ENCODE results near the gene TMEM247. TPM values are rescaled to one million over a fixed set of nuclear protein-coding genes. Genes with fewer than 3 reads are reported as not detected.

Gene TMEM247
- polyA plus RNA-seq, 1 of the 3 experiments (the other 2 are of a cell fraction): not detected

DNA sequence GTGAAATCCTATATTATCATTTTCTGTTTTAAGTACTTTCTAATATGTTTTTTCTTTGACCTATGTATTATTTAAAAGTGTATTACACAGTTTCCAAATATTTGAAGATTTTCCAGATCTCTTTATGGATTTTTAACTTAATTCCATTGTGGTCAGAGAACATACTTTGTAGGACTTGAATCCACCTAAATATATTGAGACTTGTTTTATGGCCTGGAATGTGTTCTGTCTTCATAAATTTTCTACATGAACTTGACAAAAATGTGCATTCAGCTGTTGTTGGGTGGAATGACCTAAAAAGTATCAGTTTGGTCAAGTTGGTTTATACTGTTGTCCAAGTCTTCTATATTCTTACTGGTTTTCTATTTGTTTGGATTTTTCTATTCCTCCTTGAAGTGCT lies 33.8 kb upstream of the TMEM247 start:
- CTCF ChIA-PET: interaction anchor here (0.8 to 1.1 kb wide), 3 partner anchors 12 to 434 kb away, joined by 3 read pairs; no protein-coding TSS in a partner anchor
- no peak for DNase-seq
- Histone ChIP-seq H3K4me2 (no peak overlapping the region), H3K9me3 (peaks cover 16% of the 10 kb centered on the region; the same call in 1 of the 2 replicates), H3K27ac (ENCODE audit: low read depth in 2 of 2, low read length in 1 of 2) (no peak overlapping the region), H3K9ac (no peak overlapping the region), H3K27me3 (ENCODE audit: insufficient read depth) (no peaks in the 10 kb centered on the region), H4K20me1 (ENCODE audit: insufficient read depth) (no peaks in the 10 kb centered on the region), H3K4me3 (ENCODE audit: low read depth in 2 of 2, low read length in 1 of 2) (no peak overlapping the region), H3K4me1 (ENCODE audit: control insufficient read depth in 1 of 2, insufficient read depth in 2 of 2, low read depth in 1 of 2, low read length in 1 of 2) (no peaks in the 10 kb centered on the region), H3F3A (replicated peaks; ENCODE audit: insufficient read depth) (no peaks in the 10 kb centered on the region), H3K79me2 (ENCODE audit: insufficient read depth) (no peaks in the 10 kb centered on the region), H3K9me2 (no peaks in the 10 kb centered on the region), H3K36me3 (replicated peaks in 1 of 2; ENCODE audit: control insufficient read depth in 1 of 2, insufficient read depth in 2 of 2, low read length in 1 of 2) (no peaks in the 10 kb centered on the region), H2AFZ (ENCODE audit: low read depth) (no peak overlapping the region)
- TF ChIP-seq JUND (IDR thresholded peaks at IDR 0.05): no peak
- TF ChIP-seq EZH2phosphoT487 (IDR thresholded peaks at IDR 0.05; ENCODE audit: borderline replicate concordance, low read depth): no peak
- TF ChIP-seq RFX5 (IDR thresholded peaks at IDR 0.05; ENCODE audit: low read length): no peak
- TF ChIP-seq POLR2AphosphoS5 (IDR thresholded peaks at IDR 0.05; ENCODE audit: low read depth, low read length): no peak
- TF ChIP-seq RAD21 (IDR thresholded peaks at IDR 0.05; ENCODE audit: low read length): no peak
- no peak for TF ChIP-seq TEAD4 (IDR thresholded peaks at IDR 0.05; ENCODE audit: borderline replicate concordance, insufficient read depth)
- TF ChIP-seq, protein P1, sequence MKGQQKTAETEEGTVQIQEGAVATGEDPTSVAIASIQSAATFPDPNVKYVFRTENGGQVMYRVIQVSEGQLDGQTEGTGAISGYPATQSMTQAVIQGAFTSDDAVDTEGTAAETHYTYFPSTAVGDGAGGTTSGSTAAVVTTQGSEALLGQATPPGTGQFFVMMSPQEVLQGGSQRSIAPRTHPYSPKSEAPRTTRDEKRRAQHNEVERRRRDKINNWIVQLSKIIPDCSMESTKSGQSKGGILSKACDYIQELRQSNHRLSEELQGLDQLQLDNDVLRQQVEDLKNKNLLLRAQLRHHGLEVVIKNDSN (IDR thresholded peaks at IDR 0.05; ENCODE audit: borderline replicate concordance, low read depth): no peak
- TF ChIP-seq, protein P2, sequence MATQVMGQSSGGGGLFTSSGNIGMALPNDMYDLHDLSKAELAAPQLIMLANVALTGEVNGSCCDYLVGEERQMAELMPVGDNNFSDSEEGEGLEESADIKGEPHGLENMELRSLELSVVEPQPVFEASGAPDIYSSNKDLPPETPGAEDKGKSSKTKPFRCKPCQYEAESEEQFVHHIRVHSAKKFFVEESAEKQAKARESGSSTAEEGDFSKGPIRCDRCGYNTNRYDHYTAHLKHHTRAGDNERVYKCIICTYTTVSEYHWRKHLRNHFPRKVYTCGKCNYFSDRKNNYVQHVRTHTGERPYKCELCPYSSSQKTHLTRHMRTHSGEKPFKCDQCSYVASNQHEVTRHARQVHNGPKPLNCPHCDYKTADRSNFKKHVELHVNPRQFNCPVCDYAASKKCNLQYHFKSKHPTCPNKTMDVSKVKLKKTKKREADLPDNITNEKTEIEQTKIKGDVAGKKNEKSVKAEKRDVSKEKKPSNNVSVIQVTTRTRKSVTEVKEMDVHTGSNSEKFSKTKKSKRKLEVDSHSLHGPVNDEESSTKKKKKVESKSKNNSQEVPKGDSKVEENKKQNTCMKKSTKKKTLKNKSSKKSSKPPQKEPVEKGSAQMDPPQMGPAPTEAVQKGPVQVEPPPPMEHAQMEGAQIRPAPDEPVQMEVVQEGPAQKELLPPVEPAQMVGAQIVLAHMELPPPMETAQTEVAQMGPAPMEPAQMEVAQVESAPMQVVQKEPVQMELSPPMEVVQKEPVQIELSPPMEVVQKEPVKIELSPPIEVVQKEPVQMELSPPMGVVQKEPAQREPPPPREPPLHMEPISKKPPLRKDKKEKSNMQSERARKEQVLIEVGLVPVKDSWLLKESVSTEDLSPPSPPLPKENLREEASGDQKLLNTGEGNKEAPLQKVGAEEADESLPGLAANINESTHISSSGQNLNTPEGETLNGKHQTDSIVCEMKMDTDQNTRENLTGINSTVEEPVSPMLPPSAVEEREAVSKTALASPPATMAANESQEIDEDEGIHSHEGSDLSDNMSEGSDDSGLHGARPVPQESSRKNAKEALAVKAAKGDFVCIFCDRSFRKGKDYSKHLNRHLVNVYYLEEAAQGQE (IDR thresholded peaks at IDR 0.05; ENCODE audit: low read depth, low read length): no peak
- TF ChIP-seq ELF1 (IDR thresholded peaks at IDR 0.05): no peak
- POLR2A ChIA-PET: no interaction called here

DNA sequence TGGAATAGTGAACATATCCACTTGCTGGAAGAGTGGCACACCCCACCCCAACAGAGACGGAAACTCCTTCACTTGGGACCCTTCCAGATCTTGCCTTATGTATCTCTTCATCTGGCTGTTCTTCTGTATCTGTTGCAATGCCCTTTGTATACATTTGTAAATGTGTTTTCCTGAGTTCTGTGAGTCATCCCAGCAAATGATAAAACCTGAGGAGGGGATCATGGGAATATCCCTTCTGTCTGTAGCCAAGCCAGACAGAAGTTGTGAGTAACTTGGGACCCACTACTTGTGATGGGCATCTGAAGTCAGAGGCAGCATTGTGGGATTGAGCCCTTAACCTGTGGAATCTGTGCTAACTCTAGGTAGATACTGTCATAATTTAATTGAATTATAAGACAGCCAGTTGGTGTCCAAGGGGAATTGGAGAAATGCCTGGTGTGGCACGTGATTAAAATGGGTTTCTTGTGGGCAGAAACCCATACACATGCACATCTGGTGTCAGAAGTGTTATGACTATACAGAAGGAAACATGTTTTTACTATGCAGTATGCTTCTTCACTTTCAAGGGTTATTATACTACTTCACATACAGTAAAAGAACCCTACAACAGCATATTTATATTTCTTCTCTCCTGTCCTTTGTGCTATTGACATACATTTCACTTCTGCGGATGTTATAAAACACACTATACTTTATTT lies 32.3 kb upstream of the TMEM247 start:
- no peaks in the 10 kb centered on the region for H3K4me1 ChIP-seq (ENCODE audit: control insufficient read depth in 1 of 2, insufficient read depth in 2 of 2, low read depth in 1 of 2, low read length in 1 of 2)
- H3K4me2 ChIP-seq: no peak overlapping the region
- no peaks in the 10 kb centered on the region for H3K9me2 ChIP-seq
- CTCF ChIA-PET: no interaction called here
- H3K9ac ChIP-seq: no peak overlapping the region
- H3K27me3 ChIP-seq (ENCODE audit: insufficient read depth): no peaks in the 10 kb centered on the region
- H4K20me1 ChIP-seq (ENCODE audit: insufficient read depth): no peaks in the 10 kb centered on the region
- peaks cover 16% of the 10 kb centered on the region; the same call in 1 of the 2 replicates for H3K9me3 ChIP-seq
- H3K27ac ChIP-seq (ENCODE audit: low read depth in 2 of 2, low read length in 1 of 2): no peak overlapping the region
- no peaks in the 10 kb centered on the region for H3K36me3 ChIP-seq (replicated peaks in 1 of 2; ENCODE audit: control insufficient read depth in 1 of 2, insufficient read depth in 2 of 2, low read length in 1 of 2)
- no peak for DNase-seq
- no peaks in the 10 kb centered on the region for H3F3A ChIP-seq (replicated peaks; ENCODE audit: insufficient read depth)
- POLR2A ChIA-PET: no interaction called here
- WGBS (ENCODE audit: low lambda C conversion rate): 57% methylated on average over 3 of the region's 3 CpGs
- TF ChIP-seq RFX5 (IDR thresholded peaks at IDR 0.05; ENCODE audit: low read length) (no peak), FOXJ3 (CRISPR knock-in tag; IDR thresholded peaks at IDR 0.05) (no peak), GATA2 (CRISPR knock-in tag; IDR thresholded peaks at IDR 0.05) (no peak), ELF1 (IDR thresholded peaks at IDR 0.05) (no peak), EP300 (IDR thresholded peaks at IDR 0.05; ENCODE audit: borderline replicate concordance in 1 of 2, low read depth in 1 of 2, low read length in 1 of 2) (no peak), FOSL2 (IDR thresholded peaks at IDR 0.05; ENCODE audit: borderline replicate concordance, low read depth) (no peak), POLR2AphosphoS5 (IDR thresholded peaks at IDR 0.05; ENCODE audit: low read depth, low read length) (no peak), SIN3A (IDR thresholded peaks at IDR 0.05; ENCODE audit: borderline replicate concordance, low read depth, low read length) (no peak), RXRA (IDR thresholded peaks at IDR 0.05; ENCODE audit: borderline replicate concordance, low read depth) (no peak), MXI1 (IDR thresholded peaks at IDR 0.05; ENCODE audit: low read depth, low read length) (no peak)
- TF ChIP-seq, protein P3, sequence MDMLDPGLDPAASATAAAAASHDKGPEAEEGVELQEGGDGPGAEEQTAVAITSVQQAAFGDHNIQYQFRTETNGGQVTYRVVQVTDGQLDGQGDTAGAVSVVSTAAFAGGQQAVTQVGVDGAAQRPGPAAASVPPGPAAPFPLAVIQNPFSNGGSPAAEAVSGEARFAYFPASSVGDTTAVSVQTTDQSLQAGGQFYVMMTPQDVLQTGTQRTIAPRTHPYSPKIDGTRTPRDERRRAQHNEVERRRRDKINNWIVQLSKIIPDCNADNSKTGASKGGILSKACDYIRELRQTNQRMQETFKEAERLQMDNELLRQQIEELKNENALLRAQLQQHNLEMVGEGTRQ (IDR thresholded peaks at IDR 0.05; ENCODE audit: borderline replicate concordance, low read depth, low read length): no peak
- TF ChIP-seq, protein P1 (IDR thresholded peaks at IDR 0.05; ENCODE audit: borderline replicate concordance, low read depth): no peak
- no peaks in the 10 kb centered on the region for H3K79me2 ChIP-seq (ENCODE audit: insufficient read depth)
- no peak overlapping the region for H3K4me3 ChIP-seq (ENCODE audit: low read depth in 2 of 2, low read length in 1 of 2)
- H2AFZ ChIP-seq (ENCODE audit: low read depth): no peak overlapping the region

All from SK-N-SH (cell line).